K562 (cell line): Measurements from ENCODE around the gene AFF3. TPM values are rescaled to one million over a fixed set of nuclear protein-coding genes. Genes with fewer than 3 reads are reported as not detected.

Experiments used
- CHD2 ChIP-seq: IDR thresholded peaks from 2 replicates; pipeline ENCODE4 v1.6.1; 2011; ENCODE audit warnings: low read depth, low read length
- MGA ChIP-seq: fragments of 450-650 bp; IDR thresholded peaks from 2 replicates; pipeline ENCODE4 v1.6.1; 2016; ENCODE audit warnings: mild to moderate bottlenecking, moderate library complexity
- REST ChIP-seq, 2 experiments: fragments of 450-650 bp; formaldehyde crosslinking in 1 of 2; IDR thresholded peaks; 2 replicates each; pipeline versions ENCODE4 v1.4.0 to v1.6.1; 2014 to 2020; ENCODE audit warnings: mild to moderate bottlenecking in 2 of 2, borderline replicate concordance in 1 of 2, low read depth in 1 of 2
- SMARCE1 ChIP-seq: fragments of 450-650 bp; IDR thresholded peaks from 2 replicates; pipeline ENCODE4 v1.7.1; 2016; ENCODE audit warnings: mild to moderate bottlenecking
- SRSF3 ChIP-seq: fragments of 200-400 bp; formaldehyde crosslinking; IDR thresholded peaks from 2 replicates; pipeline ENCODE4 v1.6.1; 2016; ENCODE audit warnings: mild to moderate bottlenecking, low read length, moderate library complexity; ENCODE audit not compliant: insufficient read depth
- TAF15 ChIP-seq: fragments of 200-400 bp; formaldehyde crosslinking; IDR thresholded peaks from 2 replicates; pipeline ENCODE4 v1.6.1; 2017; ENCODE audit warnings: mild to moderate bottlenecking, low read depth, low read length, moderate library complexity
- polyA plus RNA-seq, 8 experiments: library from polyadenylated mRNA; depleted of rRNA in 4 of 8; stranded (reverse) in 5 of 8; unstranded in 3 of 8; fragments of >200 nt; fragmentation: Nextera tagmentation in 2 of 8; fragmentation: Illumina TruSeq in 1 of 8; extraction: Ambion mirVana in 2 of 8; extraction: Trizol in 1 of 8; gene quantifications; 2 replicates each; pipeline versions ENCODE4 v1.2.1 to v1.2.3, GENCODE V29; 2011 to 2014; ENCODE audit warnings: inconsistent platforms in 1 of 8, missing spikeins in 1 of 8
- total RNA-seq, 7 experiments: library from RNA; depleted of rRNA in 6 of 7; stranded (reverse); fragments of >200 nt in 6 of 7; fragmentation: Illumina TruSeq in 2 of 7; extraction: Trizol in 2 of 7; gene quantifications; 2 replicates each; pipeline versions ENCODE4 v1.2.1 to v1.2.3, GENCODE V29; 2011 to 2021; ENCODE audit warnings: low replicate concordance in 1 of 7

The AFF3 gene
- total and polyA plus RNA-seq, 9 of the 15 experiments (the other 6 are each of a cell fraction or from before 2014, with no cell fraction given): 0.02 to 0.11 TPM; not detected in 7

- no peak for TF ChIP-seq MGA
- no peak for TF ChIP-seq REST (IDR thresholded peaks at IDR 0.05; ENCODE audit: borderline replicate concordance)
- TF ChIP-seq REST (CRISPR knock-in tag; IDR thresholded peaks at IDR 0.05; ENCODE audit: low read depth): no peak
- TF ChIP-seq SRSF3: no peak
- TF ChIP-seq TAF15: no peak
- no peak for TF ChIP-seq SMARCE1
- no peak for TF ChIP-seq CHD2
These were observed 4.4 kb downstream of the AFF3 start (continued) for GRCh38 chr2:100137866-100138570.
